ENCODE results near the gene PLP1.

PLP1 gene

DNA sequence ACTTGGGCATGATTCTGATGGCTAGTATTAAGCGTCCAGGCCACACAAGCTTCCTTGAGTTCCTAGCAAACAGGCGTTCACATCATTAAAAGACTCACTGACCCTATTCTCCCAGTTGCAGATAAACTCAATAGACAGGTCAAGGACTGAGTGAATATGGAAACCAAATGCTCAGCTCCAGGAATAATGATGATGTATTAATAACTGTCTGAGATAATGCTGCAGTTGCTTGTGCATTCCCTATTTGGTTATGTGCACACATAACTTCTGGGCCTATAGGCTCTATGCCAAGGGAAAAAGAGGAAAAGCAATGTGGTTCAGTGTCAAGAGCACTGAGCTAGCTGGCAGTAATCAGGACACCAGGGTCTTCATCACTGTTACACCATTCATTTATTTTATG lies 51.9 kb downstream of the PLP1 start:
- Histone ChIP-seq H3K9me3 (ENCODE audit: control insufficient read depth, insufficient read depth, low read length) (no peaks in the 10 kb centered on the region), H3K36me3 (ENCODE audit: insufficient read depth, low read length) (no peaks in the 10 kb centered on the region), H3K9ac (ENCODE audit: low read depth, low read length) (no peak overlapping the region), H3K4me1 (ENCODE audit: insufficient read depth, low read length) (no peaks in the 10 kb centered on the region)

DNA sequence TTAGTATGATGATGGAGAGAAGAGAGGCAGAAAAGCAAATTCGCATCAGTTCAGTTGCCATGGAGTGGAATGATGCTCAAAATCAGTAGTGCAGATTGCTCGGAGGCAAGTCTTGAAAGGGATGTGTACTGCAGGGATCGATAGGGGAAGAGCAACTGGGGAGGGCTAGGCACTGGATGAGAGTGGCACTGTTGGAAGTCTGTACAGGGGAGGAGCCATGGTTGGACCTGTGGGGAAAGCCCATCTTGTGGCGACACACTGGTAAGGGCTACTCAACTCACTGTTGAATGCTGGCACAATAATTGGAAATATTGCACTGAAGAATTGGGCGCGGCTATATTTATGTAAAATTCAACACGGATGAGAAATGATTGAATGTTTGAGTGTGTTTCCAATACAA lies 54.2 kb downstream of the PLP1 start:
- no peaks in the 10 kb centered on the region for H3K36me3 ChIP-seq (ENCODE audit: insufficient read depth, low read length)
- no peaks in the 10 kb centered on the region for H3K4me1 ChIP-seq (ENCODE audit: insufficient read depth, low read length)
- H3K9me3 ChIP-seq (ENCODE audit: control insufficient read depth, insufficient read depth, low read length) = no peaks in the 10 kb centered on the region
- H3K9ac ChIP-seq (ENCODE audit: low read depth, low read length) = no peak overlapping the region

DNA sequence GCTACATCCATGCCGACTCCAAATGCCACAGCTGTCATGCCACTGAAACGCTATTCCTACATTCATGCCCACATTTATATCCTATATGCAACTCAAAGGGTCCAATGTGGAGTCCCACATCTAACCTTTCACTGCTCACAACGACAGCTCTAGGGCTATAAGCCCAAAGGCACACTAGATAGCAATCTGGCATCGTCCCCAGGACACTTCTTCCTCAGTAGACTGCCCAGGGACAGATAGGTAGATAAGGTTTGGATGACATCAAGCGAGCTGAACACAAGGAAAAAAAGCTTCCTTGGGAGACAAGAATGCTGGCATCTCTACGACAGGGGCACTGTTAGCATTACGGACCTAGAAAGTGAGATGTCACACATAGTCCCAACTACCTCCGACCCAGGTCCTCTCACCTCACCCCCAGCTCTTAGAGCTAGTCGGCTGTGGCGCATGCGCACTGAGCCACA lies 54.7 kb downstream of the PLP1 start:
- Histone ChIP-seq H3K4me1 (ENCODE audit: insufficient read depth, low read length) (no peaks in the 10 kb centered on the region), H3K9me3 (ENCODE audit: control insufficient read depth, insufficient read depth, low read length) (no peaks in the 10 kb centered on the region), H3K36me3 (ENCODE audit: insufficient read depth, low read length) (no peaks in the 10 kb centered on the region), H3K9ac (ENCODE audit: low read depth, low read length) (peak overlapping the region; percentile 67; the same call in 1 of the 2 replicates)

DNA sequence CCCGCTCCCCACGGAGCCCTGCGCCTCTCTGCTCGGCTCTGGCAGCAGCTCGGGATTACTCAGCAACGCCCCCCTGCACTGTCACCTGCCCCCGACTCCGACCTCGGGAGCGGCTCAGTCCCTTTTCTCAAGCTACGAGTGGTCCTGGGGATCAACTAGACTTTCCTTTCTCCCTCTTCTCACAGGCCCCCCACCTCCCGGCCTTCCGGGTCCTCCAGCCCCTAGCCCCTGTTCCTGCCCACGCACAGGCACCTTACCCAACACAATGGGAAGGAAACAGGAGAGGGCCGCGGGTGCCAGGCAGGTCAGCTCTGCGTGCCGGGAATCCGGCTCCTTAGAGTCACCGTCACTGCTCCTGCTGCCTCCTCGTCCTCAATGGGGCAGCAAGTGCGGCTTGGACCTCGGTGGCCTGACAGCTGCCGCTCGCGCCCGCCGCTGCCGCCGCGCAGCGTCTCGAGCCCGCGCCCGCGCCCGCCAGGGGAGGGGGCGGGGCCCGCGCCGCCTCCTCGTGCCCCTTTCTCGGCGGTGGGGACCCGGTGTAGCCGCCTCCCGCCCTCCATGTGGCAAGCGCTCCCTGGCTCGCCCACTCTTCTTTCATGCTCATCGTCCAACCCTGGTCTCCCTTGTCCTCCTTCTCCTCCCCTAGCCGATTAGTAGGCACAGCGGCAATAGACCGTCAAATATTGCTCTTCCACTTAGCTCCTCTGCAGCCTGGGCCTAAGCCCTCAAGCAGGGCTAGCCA lies 55.3 kb downstream of the PLP1 start, which contains the start of gene RAB9B:
Gene RAB9B, minus strand, starts transcription at position 455 of the 742 bp plus-strand sequence. CDS start 6,473 bp downstream, outside the sequence.
- H3K9ac ChIP-seq (ENCODE audit: low read depth, low read length) = peak within 1 kb of the TSS; percentile 67; the same call in 1 of the 2 replicates

DNA sequence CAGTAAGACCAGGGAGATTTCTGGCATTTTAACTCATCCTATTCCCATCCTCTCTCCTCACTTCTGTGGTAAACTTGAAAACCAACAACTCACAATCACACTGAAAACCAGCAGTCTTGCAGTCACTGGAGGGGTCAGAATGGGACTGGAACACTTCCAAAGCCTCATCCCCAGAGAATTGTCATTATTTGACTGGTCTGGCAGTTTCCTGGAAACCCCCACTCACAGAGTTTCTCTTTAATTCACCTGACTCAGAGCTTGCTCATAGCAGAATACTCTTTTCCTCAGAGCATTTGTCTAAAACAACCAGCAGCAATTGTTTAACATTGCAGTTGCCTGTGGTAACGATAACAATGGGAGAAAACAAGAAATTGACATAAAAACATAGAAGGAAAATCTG lies 62.8 kb downstream of the PLP1 start:
- H3K9me3 ChIP-seq (ENCODE audit: control insufficient read depth, insufficient read depth, low read length) = no peaks in the 10 kb centered on the region

More for the DNA sequence above, 55.3 kb downstream of the PLP1 start, which contains the start of gene RAB9B:
- H3K36me3 ChIP-seq (ENCODE audit: insufficient read depth, low read length) = no peaks in the 10 kb centered on the region
- H3K9me3 ChIP-seq (ENCODE audit: control insufficient read depth, insufficient read depth, low read length) = no peaks in the 10 kb centered on the region
- H3K4me1 ChIP-seq (ENCODE audit: insufficient read depth, low read length) = no peaks in the 10 kb centered on the region

More for the DNA sequence above, 62.8 kb downstream of the PLP1 start:
- Histone ChIP-seq H3K36me3 (ENCODE audit: insufficient read depth, low read length) (no peaks in the 10 kb centered on the region), H3K4me1 (ENCODE audit: insufficient read depth, low read length) (no peaks in the 10 kb centered on the region), H3K9ac (ENCODE audit: low read depth, low read length) (no peak overlapping the region)
